CD4-positive, alpha-beta T cell (primary cell): ENCODE results near the gene SOD3. TPM values are rescaled to one million over a fixed set of nuclear protein-coding genes. Genes with fewer than 3 reads are reported as not detected.

ENCODE experiments used
- ATAC-seq: fragments of 200-7000 bp; cut with Tn5 transposase; one replicate; pipeline ENCODE4 v1.10.0; 2022; ENCODE audit warnings: mild to moderate bottlenecking; ENCODE audit not compliant: poor library complexity
- CTCF ChIA-PET: fragments of 350-600 bp; sonication (Branson Sonifier 250); formaldehyde crosslinking; loops from one replicate; lab custom pipeline; 2021; ENCODE audit warnings: antibody characterized with exemption, inconsistent platforms; lab: Charles Lee
- POLR2A ChIA-PET: fragments of 350-600 bp; sonication (Branson Sonifier 250); formaldehyde crosslinking; loops from one replicate; lab custom pipeline; 2021; ENCODE audit warnings: antibody characterized with exemption, inconsistent platforms; lab: Charles Lee
- DNase-seq, 14 experiments: peaks; one replicate each; pipeline ENCODE4 v3.0.0-alpha.2; 2013 to 2020; ENCODE audit warnings: mixed read lengths in 2 of 14
- H3K27ac ChIP-seq, 2 donors: one replicate each; pipeline versions ENCODE4 v1.5.1 to v1.7.0; 2013; ENCODE audit warnings: low read length in 2 of 2, low read depth in 1 of 2, mild to moderate bottlenecking in 1 of 2
- H3K27me3 ChIP-seq, 2 experiments: 1 replicate in 1 of 2; 2 replicates in 1 of 2; pipeline versions ENCODE4 v1.6.1 to v1.7.0; 2013; ENCODE audit warnings: low read length in 2 of 2, control low read depth in 1 of 2, mild to moderate bottlenecking in 1 of 2, moderate library complexity in 1 of 2; ENCODE audit not compliant: insufficient read depth in 2 of 2, control insufficient read depth in 1 of 2
- H3K36me3 ChIP-seq: one replicate; pipeline ENCODE4 v1.6.1; 2013; ENCODE audit warnings: low read length, control low read depth; ENCODE audit not compliant: insufficient read depth
- H3K4me1 ChIP-seq: one replicate; pipeline ENCODE4 v1.6.1; 2013; ENCODE audit warnings: low read length, control low read depth; ENCODE audit not compliant: insufficient read depth
- H3K4me3 ChIP-seq: one replicate; pipeline ENCODE4 v1.5.1; 2013; ENCODE audit warnings: mild to moderate bottlenecking, low read length, moderate library complexity
- H3K9me3 ChIP-seq, 2 experiments: 1 replicate in 1 of 2; 2 replicates in 1 of 2; pipeline versions ENCODE4 v1.6.1 to v1.7.0; 2013; ENCODE audit warnings: low read length in 2 of 2, mild to moderate bottlenecking in 2 of 2, control low read depth in 1 of 2, moderate library complexity in 1 of 2; ENCODE audit not compliant: control insufficient read depth in 1 of 2, insufficient read depth in 1 of 2
- H3K27ac Mint-ChIP-seq: one replicate; pipeline ENCODE4 v1.8.0; 2020; ENCODE audit warnings: mixed read lengths
- H3K27me3 Mint-ChIP-seq: one replicate; pipeline ENCODE4 v1.8.0; 2021; ENCODE audit warnings: mixed read lengths
- H3K36me3 Mint-ChIP-seq: one replicate; pipeline ENCODE4 v1.8.0; 2021; ENCODE audit warnings: low read depth, mixed read lengths
- H3K4me1 Mint-ChIP-seq: one replicate; pipeline ENCODE4 v1.8.0; 2021; ENCODE audit warnings: low read depth, mixed read lengths
- H3K4me3 Mint-ChIP-seq: one replicate; pipeline ENCODE4 v1.8.0; 2020; ENCODE audit warnings: mild to moderate bottlenecking, mixed read lengths
- H3K9me3 Mint-ChIP-seq: one replicate; pipeline ENCODE4 v1.8.0; 2020; ENCODE audit warnings: mixed read lengths
- CTCF ChIP-seq: fragments of 200-600 bp; IDR thresholded peaks from one replicate; pipeline ENCODE4 v1.8.0; 2022; ENCODE audit warnings: antibody characterized with exemption, mild to moderate bottlenecking
- intact Hi-C, 2 experiments: fragments of 100-400 bp; cut with DNase I in 1 of 2; cut with micrococcal nuclease in 1 of 2; formaldehyde crosslinking; loops; one replicate each; pipeline versions ENCODE4 v1.15.1 to v1.9.0; 2023 to 2025; cut with DNase I, micrococcal nuclease
- total RNA-seq, 174 experiments: library from RNA in 2 of 174; stranded (reverse) in 2 of 174; gene quantifications; one replicate each; pipeline ENCODE4 v1.2.3 and lab custom pipeline; 2021 to 2026

Gene SOD3
- total RNA-seq, 2 experiments from 2014 or later = not detected

DNA sequence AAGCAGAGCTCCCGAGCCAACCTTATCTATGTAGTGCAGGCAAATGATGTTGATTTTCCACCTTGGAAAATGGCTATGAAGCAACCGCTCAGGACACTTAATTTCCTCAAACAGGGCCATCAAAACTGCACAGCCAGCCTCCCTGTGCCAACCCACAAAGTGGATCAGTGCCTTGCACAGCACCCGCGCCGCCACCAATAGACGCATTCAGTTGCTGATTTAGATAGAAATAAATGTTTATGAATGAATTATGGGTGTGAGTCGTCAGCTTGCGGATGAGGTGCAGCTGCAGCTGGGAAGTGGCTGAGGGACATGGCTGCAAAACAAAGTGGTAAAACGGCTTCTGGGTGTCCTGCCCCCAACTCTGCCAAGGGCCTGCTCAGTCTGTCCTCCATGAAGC lies 47.0 kb downstream of the SOD3 start:
- H3K36me3 ChIP-seq = no peaks in the 10 kb centered on the region
- intact Hi-C loops = no loop called here
- H3K4me1 ChIP-seq = no peaks in the 10 kb centered on the region
- ChIA-PET POLR2A (no interaction called here), CTCF (no interaction called here)
- Mint-ChIP-seq H3K27me3 (no peaks in the 10 kb centered on the region), H3K4me3 (no peak overlapping the region), H3K9me3 (no peaks in the 10 kb centered on the region), H3K36me3 (no peaks in the 10 kb centered on the region), H3K4me1 (no peaks in the 10 kb centered on the region), H3K27ac (no peak overlapping the region)
- TF ChIP-seq CTCF = no peak
- DNase-seq (no peak), ATAC-seq (no peak)
- H3K9me3 ChIP-seq = peaks cover 0 to 8% of the 10 kb centered on the region in 2 experiments
- H3K27ac ChIP-seq = no peak overlapping the region
- H3K27me3 ChIP-seq = no peaks in the 10 kb centered on the region
- H3K4me3 ChIP-seq = no peak overlapping the region

DNA sequence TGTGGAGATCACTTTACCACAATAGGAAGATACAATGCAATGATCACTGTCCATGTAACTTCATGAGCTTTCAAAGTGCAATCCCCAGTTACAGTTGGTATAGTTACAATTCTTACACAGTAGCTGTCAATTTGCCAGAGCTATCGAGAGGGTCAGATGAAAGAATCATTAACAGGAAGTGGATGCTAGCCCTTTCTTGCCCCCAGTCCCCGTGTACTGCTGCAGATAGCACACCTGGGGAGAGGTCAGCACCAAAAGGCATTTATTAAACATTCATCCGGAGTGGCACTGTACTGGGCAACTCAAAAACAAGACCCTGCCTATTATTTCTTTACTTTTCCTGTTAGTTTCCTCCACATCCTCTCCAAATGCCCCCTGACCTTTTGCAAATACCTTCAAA lies 47.7 kb downstream of the SOD3 start:
- ChIA-PET POLR2A (no interaction called here), CTCF (no interaction called here)
- ATAC-seq = no peak
- no peaks in the 10 kb centered on the region for H3K27me3 ChIP-seq
- H3K9me3 ChIP-seq = peaks cover 0 to 5% of the 10 kb centered on the region in 2 experiments
- H3K27ac ChIP-seq = no peak overlapping the region
- Mint-ChIP-seq H3K4me1 (no peaks in the 10 kb centered on the region), H3K9me3 (no peaks in the 10 kb centered on the region), H3K27me3 (no peaks in the 10 kb centered on the region), H3K36me3 (no peaks in the 10 kb centered on the region), H3K4me3 (no peak overlapping the region), H3K27ac (no peak overlapping the region)
- no peaks in the 10 kb centered on the region for H3K4me1 ChIP-seq
- intact Hi-C loops = no loop called here
- no peak for TF ChIP-seq CTCF
- H3K4me3 ChIP-seq = no peak overlapping the region
- no peaks in the 10 kb centered on the region for H3K36me3 ChIP-seq
- no peak for DNase-seq

DNA sequence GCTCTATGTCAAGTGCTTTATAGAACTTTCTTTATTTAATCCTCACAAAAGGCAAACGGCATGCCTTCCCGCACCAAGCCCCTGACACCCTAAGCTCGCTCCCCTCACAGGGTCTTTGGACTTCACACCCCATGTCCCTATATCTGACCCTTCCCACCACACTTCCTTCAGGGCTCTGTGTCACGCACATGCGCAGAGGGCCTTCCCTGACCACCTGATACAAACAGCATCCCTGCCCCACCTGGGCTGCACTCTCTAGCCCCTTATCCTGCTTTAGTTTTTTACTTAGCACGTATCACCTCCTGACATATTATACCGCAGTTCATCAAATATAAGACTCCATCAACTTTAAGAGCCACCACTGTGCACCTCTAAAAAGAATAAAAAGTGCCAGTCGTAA lies 49.8 kb downstream of the SOD3 start:
- Mint-ChIP-seq H3K4me3 (no peak overlapping the region), H3K9me3 (no peaks in the 10 kb centered on the region), H3K27ac (no peak overlapping the region), H3K4me1 (no peaks in the 10 kb centered on the region), H3K36me3 (no peaks in the 10 kb centered on the region), H3K27me3 (peaks cover 3% of the 10 kb centered on the region)
- H3K4me3 ChIP-seq = no peak overlapping the region
- H3K27ac ChIP-seq = no peak overlapping the region
- no peak for TF ChIP-seq CTCF
- no peaks in the 10 kb centered on the region for H3K4me1 ChIP-seq
- intact Hi-C loops = no loop called here
- ATAC-seq = no peak
- no peak for DNase-seq
- CTCF ChIA-PET = no interaction called here
- POLR2A ChIA-PET = no interaction called here
- no peaks in the 10 kb centered on the region for H3K27me3 ChIP-seq
- peaks cover 0 to 4% of the 10 kb centered on the region in 2 experiments for H3K9me3 ChIP-seq
- H3K36me3 ChIP-seq = no peaks in the 10 kb centered on the region
